NCI-H2227 (cell line): Measurements from ENCODE around the gene CAST.
"Not testable (repeated sequence)": the region's sequence is repeated elsewhere in the genome, so short reads cannot be mapped to it uniquely, and the experiment has no call there.

Source experiments
- DNase-seq: peaks from one replicate; lab custom pipeline; 2025; ENCODE audit not compliant: unreplicated experiment; lab: John Stamatoyannopoulos, UW

Gene CAST

GRCh38 chr5:96661855-96662724 lies at the start of gene CAST:
TSS of gene CAST (plus strand) at chr5:96662376. CDS start at chr5:96662423, 47 bp downstream.
- peak; percentile 40 for DNase-seq

GRCh38 chr5:96614110-96614691 lies 48.0 kb upstream of the CAST start:
- peak; percentile 72 for DNase-seq

GRCh38 chr5:96615223-96615622 lies 47.0 kb upstream of the CAST start:
- DNase-seq: no peak

GRCh38 chr5:96616801-96617200 lies 45.4 kb upstream of the CAST start:
- DNase-seq: no peak

GRCh38 chr5:96618311-96619016 lies 43.7 kb upstream of the CAST start:
- not testable (repeated sequence) for DNase-seq

GRCh38 chr5:96619946-96620345 lies 42.2 kb upstream of the CAST start:
- DNase-seq: no peak

GRCh38 chr5:96624596-96624995 lies 37.6 kb upstream of the CAST start:
- no peak for DNase-seq

GRCh38 chr5:96625365-96625764 lies 36.8 kb upstream of the CAST start:
- no peak for DNase-seq

- no peak for DNase-seq
Observed at GRCh38 chr5:96626956-96627355, 35.2 kb upstream of the CAST start.

- no peak for DNase-seq
Observed at GRCh38 chr5:96627792-96628398, 34.3 kb upstream of the CAST start.

- DNase-seq: no peak
Observed at GRCh38 chr5:96628406-96628805, 33.8 kb upstream of the CAST start.

GRCh38 chr5:96629774-96630173 lies 32.4 kb upstream of the CAST start:
- DNase-seq: no peak

- DNase-seq: no peak
Observed at GRCh38 chr5:96633820-96634219, 28.4 kb upstream of the CAST start.

GRCh38 chr5:96634881-96635280 lies 27.3 kb upstream of the CAST start:
- DNase-seq: no peak

GRCh38 chr5:96636046-96636445 lies 26.1 kb upstream of the CAST start:
- no peak for DNase-seq

- DNase-seq: no peak
Observed at GRCh38 chr5:96636594-96636993, 25.6 kb upstream of the CAST start.

- no peak for DNase-seq
Observed at GRCh38 chr5:96637196-96637595, 25.0 kb upstream of the CAST start.

- no peak for DNase-seq
Observed at GRCh38 chr5:96638561-96638960, 23.6 kb upstream of the CAST start.

GRCh38 chr5:96640696-96641095 lies 21.5 kb upstream of the CAST start:
- no peak for DNase-seq

GRCh38 chr5:96641368-96642280 lies 20.6 kb upstream of the CAST start:
- DNase-seq: no peak

GRCh38 chr5:96642281-96642640 lies 19.9 kb upstream of the CAST start:
- no peak for DNase-seq
